IMR-90 (cell line): Measurements from ENCODE around the gene FES.

Experiments used
- FOS ChIP-seq: fragments of 150-350 bp; IDR thresholded peaks from 2 replicates; pipeline ENCODE4 v1.6.1; 2016; ENCODE audit warnings: low read depth, low read length
- MAFK ChIP-seq: IDR thresholded peaks from 2 replicates; pipeline ENCODE4 v1.6.1; 2012; ENCODE audit warnings: low read depth, low read length, improper control_type of control experiment
- MXI1 ChIP-seq: IDR thresholded peaks from 2 replicates; pipeline ENCODE4 v1.6.1; 2012; ENCODE audit warnings: low read depth, mild to moderate bottlenecking, low read length, moderate library complexity, borderline replicate concordance
- POLR2A ChIP-seq: IDR thresholded peaks from 2 replicates; pipeline ENCODE4 v1.6.1; 2012; ENCODE audit warnings: mild to moderate bottlenecking, low read depth, low read length
- RAD21 ChIP-seq: IDR thresholded peaks from 2 replicates; pipeline ENCODE4 v1.6.1; 2012; ENCODE audit warnings: low read length, improper control_type of control experiment
- TF ChIP-seq, protein P1 (sequence below): conservative IDR thresholded peaks from 2 replicates; pipeline ENCODE4 v1.5.1; 2012; ENCODE audit warnings: mild to moderate bottlenecking, low read depth, low read length, improper control_type of control experiment
- TF ChIP-seq, protein P2 (sequence below): fragments of 150-350 bp; IDR thresholded peaks from 2 replicates; pipeline ENCODE4 v1.6.1; 2017; ENCODE audit warnings: mild to moderate bottlenecking, antibody characterized with exemption, low read length, low read depth

DNA sequence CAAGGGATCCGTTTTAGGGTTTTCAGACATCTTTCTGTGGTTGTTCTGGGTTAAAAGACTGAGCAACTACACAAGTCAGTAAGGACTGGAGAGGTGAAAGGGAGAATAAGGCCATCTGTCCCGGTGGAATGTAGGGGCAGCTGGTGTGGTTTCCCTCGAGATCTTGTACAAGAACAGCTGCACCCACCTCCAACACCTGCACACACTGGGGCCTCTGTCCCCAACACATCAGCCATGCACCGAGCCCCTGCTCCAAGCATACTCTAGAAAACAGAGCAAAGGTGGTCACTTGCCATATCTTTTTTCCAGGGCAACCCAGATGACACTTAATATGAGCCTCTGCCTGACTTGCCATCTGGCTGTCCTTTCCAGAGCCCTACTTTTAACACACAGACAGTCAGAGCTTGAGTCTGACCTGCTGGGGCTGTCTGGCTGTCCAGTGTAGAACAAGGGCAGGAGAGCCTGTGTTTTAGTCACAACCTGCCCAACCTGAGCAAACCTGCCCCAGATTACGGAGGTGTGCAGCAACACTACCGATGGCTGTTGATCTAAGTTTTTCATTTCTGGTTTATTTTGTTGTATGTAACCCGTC, 31.0 kb downstream of the FES start:
- TF ChIP-seq, protein P1, sequence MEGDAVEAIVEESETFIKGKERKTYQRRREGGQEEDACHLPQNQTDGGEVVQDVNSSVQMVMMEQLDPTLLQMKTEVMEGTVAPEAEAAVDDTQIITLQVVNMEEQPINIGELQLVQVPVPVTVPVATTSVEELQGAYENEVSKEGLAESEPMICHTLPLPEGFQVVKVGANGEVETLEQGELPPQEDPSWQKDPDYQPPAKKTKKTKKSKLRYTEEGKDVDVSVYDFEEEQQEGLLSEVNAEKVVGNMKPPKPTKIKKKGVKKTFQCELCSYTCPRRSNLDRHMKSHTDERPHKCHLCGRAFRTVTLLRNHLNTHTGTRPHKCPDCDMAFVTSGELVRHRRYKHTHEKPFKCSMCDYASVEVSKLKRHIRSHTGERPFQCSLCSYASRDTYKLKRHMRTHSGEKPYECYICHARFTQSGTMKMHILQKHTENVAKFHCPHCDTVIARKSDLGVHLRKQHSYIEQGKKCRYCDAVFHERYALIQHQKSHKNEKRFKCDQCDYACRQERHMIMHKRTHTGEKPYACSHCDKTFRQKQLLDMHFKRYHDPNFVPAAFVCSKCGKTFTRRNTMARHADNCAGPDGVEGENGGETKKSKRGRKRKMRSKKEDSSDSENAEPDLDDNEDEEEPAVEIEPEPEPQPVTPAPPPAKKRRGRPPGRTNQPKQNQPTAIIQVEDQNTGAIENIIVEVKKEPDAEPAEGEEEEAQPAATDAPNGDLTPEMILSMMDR = no peak
- no peak for TF ChIP-seq MXI1
- TF ChIP-seq, protein P2, sequence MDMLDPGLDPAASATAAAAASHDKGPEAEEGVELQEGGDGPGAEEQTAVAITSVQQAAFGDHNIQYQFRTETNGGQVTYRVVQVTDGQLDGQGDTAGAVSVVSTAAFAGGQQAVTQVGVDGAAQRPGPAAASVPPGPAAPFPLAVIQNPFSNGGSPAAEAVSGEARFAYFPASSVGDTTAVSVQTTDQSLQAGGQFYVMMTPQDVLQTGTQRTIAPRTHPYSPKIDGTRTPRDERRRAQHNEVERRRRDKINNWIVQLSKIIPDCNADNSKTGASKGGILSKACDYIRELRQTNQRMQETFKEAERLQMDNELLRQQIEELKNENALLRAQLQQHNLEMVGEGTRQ = no peak
- no peak for TF ChIP-seq FOS
- TF ChIP-seq POLR2A = no peak
- TF ChIP-seq MAFK = no peak
- TF ChIP-seq RAD21 = no peak
